Keratinocyte (primary cell): ENCODE results near the gene ITPA. TPM values are rescaled to one million over a fixed set of nuclear protein-coding genes. Genes with fewer than 3 reads are reported as not detected.

Source experiments
- DNase-seq: peaks from one replicate; pipeline ENCODE4 v3.0.0-alpha.2; 2011; ENCODE audit warnings: low read depth, missing footprints, low spot score
- FAIRE-seq: peaks from 2 replicates; lab custom pipeline; 2011; peaks lifted over from hg19 to GRCh38; lab: Jason Lieb, UNC
- H2AFZ ChIP-seq: 2 replicates; pipeline ENCODE4 v1.6.0; 2012; ENCODE audit warnings: low read length, control low read depth, inconsistent platforms; ENCODE audit not compliant: control insufficient read depth
- H3K27ac ChIP-seq: 2 replicates; pipeline ENCODE4 v1.5.1; 2011; ENCODE audit warnings: low read length; ENCODE audit not compliant: control insufficient read depth, insufficient read depth
- H3K27me3 ChIP-seq: 3 replicates; pipeline ENCODE4 v1.6.0; 2011; ENCODE audit warnings: low read length; ENCODE audit not compliant: control insufficient read depth, insufficient read depth; ENCODE audit errors: extremely low read depth
- H3K36me3 ChIP-seq, 2 experiments: 2 replicates in 1 of 2; 3 replicates in 1 of 2; pipeline ENCODE4 v1.5.1; 2011; ENCODE audit warnings: low read length in 2 of 2, mild to moderate bottlenecking in 1 of 2; ENCODE audit not compliant: control insufficient read depth in 2 of 2, insufficient read depth in 2 of 2; ENCODE audit errors: extremely low read depth in 1 of 2
- H3K4me1 ChIP-seq: 3 replicates; pipeline ENCODE4 v1.5.1; 2011; ENCODE audit warnings: low read length; ENCODE audit not compliant: control insufficient read depth, insufficient read depth; ENCODE audit errors: extremely low read depth
- H3K4me2 ChIP-seq: 3 replicates; pipeline ENCODE4 v1.6.0; 2011; ENCODE audit warnings: low read depth, low read length; ENCODE audit not compliant: control insufficient read depth, insufficient read depth; ENCODE audit errors: extremely low read depth
- H3K4me3 ChIP-seq, 3 experiments: fragments of 200-600 bp in 1 of 3; sonication (generic) in 1 of 3; 2 replicates in 2 of 3; 3 replicates in 1 of 3; pipeline ENCODE4 v1.5.1; 2011 to 2016; ENCODE audit warnings: low read length in 3 of 3, mild to moderate bottlenecking in 3 of 3, control low read depth in 2 of 3, inconsistent platforms in 1 of 3, low read depth in 1 of 3, mixed read lengths in 1 of 3, mixed run types in 1 of 3, moderate library complexity in 1 of 3; ENCODE audit not compliant: control insufficient read depth in 2 of 3, insufficient read depth in 2 of 3; ENCODE audit errors: extremely low read depth in 1 of 3
- H3K79me2 ChIP-seq: 2 replicates; pipeline ENCODE4 v1.6.0; 2012; ENCODE audit warnings: low read length; ENCODE audit not compliant: control insufficient read depth, insufficient read depth
- H3K9ac ChIP-seq: 3 replicates; pipeline ENCODE4 v1.6.0; 2011; ENCODE audit warnings: low read length; ENCODE audit not compliant: control insufficient read depth, insufficient read depth; ENCODE audit errors: extremely low read depth
- H3K9me1 ChIP-seq: 3 replicates; pipeline ENCODE4 v1.6.0; 2011; ENCODE audit warnings: low read length; ENCODE audit not compliant: control insufficient read depth, insufficient read depth; ENCODE audit errors: extremely low read depth
- H3K9me3 ChIP-seq: 2 replicates; pipeline ENCODE4 v1.5.1; 2012; ENCODE audit warnings: low read depth, low read length; ENCODE audit not compliant: control insufficient read depth
- H4K20me1 ChIP-seq: 3 replicates; pipeline ENCODE4 v1.6.0; 2011; ENCODE audit warnings: low read length; ENCODE audit not compliant: control insufficient read depth, insufficient read depth; ENCODE audit errors: extremely low read depth
- EZH2 ChIP-seq: IDR thresholded peaks from one replicate; pipeline ENCODE4 v1.6.1; 2012; ENCODE audit warnings: inconsistent platforms, mild to moderate bottlenecking, low read length, moderate library complexity
- dilution Hi-C: fragments of 300-500 bp; cut with MboI; formaldehyde crosslinking; loops from one replicate; pipeline ENCODE4 v1.7.0; 2020; ENCODE audit warnings: low sequenced_read_pairs; ENCODE audit not compliant: extremely low pct_ligation_motif_present
- polyA plus RNA-seq, 5 experiments: library from polyadenylated mRNA; depleted of rRNA in 3 of 5; stranded (reverse) in 3 of 5; stranded (forward) in 1 of 5; unstranded in 1 of 5; fragments of >200 nt; gene quantifications; 1 replicate in 1 of 5; 2 replicates in 3 of 5; 3 replicates in 1 of 5; pipeline versions ENCODE4 v1.2.1 to v1.2.3, GENCODE V29; 2011 to 2012; ENCODE audit warnings: missing spikeins in 2 of 5, low read depth in 1 of 5, low replicate concordance in 1 of 5
- TF ChIP-seq, protein P1 (sequence below), 3 experiments: IDR thresholded peaks in 1 of 3; conservative IDR thresholded peaks in 1 of 3; optimal IDR thresholded peaks in 1 of 3; 2 replicates in 2 of 3; 3 replicates in 1 of 3; pipeline versions ENCODE3 to v1.5.1; 2011; ENCODE audit warnings: low read length in 3 of 3, mild to moderate bottlenecking in 3 of 3, moderate library complexity in 2 of 3, control low read depth in 1 of 3, inconsistent platforms in 1 of 3; ENCODE audit not compliant: insufficient read depth in 2 of 3; ENCODE audit errors: extremely low read depth in 1 of 3

The ITPA gene
- polyA plus RNA-seq, 1 donor (not counting 4 experiments of a cell fraction or from before 2014, with no cell fraction given) = 40.5 TPM

DNA sequence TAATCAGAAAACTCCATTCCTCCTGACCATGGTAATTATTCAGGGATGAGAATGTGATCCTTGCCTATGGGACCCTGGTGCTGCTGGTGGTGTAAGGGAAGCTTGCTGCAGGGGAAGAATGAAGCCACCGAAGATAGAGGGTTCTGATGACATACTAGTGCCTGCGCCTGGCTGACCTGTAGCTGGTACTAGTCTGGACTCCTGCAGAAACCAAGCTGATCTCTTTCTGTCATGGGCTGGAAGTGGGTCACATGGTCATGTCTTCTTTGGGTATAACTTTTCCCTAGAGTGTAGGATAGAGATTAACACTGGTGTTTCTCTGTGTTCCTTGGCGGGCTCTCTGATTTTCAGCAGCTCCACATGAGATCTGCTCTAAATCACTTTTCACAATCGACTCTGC, 38.3 kb downstream of the ITPA start:
- H4K20me1 ChIP-seq = no peaks in the 10 kb centered on the region
- no peaks in the 10 kb centered on the region for H3K9me3 ChIP-seq
- H3K27me3 ChIP-seq = no peaks in the 10 kb centered on the region
- H3K9me1 ChIP-seq = no peaks in the 10 kb centered on the region
- H3K27ac ChIP-seq = no peak overlapping the region
- H3K36me3 ChIP-seq = peaks cover 1 to 3% of the 10 kb centered on the region in 2 experiments
- no peak for FAIRE-seq
- H3K9ac ChIP-seq = no peak overlapping the region
- TF ChIP-seq EZH2 = no peak
- TF ChIP-seq, protein P1, sequence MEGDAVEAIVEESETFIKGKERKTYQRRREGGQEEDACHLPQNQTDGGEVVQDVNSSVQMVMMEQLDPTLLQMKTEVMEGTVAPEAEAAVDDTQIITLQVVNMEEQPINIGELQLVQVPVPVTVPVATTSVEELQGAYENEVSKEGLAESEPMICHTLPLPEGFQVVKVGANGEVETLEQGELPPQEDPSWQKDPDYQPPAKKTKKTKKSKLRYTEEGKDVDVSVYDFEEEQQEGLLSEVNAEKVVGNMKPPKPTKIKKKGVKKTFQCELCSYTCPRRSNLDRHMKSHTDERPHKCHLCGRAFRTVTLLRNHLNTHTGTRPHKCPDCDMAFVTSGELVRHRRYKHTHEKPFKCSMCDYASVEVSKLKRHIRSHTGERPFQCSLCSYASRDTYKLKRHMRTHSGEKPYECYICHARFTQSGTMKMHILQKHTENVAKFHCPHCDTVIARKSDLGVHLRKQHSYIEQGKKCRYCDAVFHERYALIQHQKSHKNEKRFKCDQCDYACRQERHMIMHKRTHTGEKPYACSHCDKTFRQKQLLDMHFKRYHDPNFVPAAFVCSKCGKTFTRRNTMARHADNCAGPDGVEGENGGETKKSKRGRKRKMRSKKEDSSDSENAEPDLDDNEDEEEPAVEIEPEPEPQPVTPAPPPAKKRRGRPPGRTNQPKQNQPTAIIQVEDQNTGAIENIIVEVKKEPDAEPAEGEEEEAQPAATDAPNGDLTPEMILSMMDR (optimal IDR thresholded peaks at IDR 0.05 in 1 of 3, IDR thresholded peaks at IDR 0.05 in 1 of 3, conservative IDR thresholded peaks at IDR 0.05 in 1 of 3; ENCODE audit: extremely low read depth in 1 of 3, insufficient read depth in 2 of 3, low read length in 3 of 3) = no peak
- H2AFZ ChIP-seq = no peak overlapping the region
- no peaks in the 10 kb centered on the region for H3K79me2 ChIP-seq
- dilution Hi-C loops = no loop called here
- H3K4me2 ChIP-seq = no peak overlapping the region
- DNase-seq = no peak
- no peak overlapping the region for H3K4me3 ChIP-seq
- no peaks in the 10 kb centered on the region for H3K4me1 ChIP-seq

DNA sequence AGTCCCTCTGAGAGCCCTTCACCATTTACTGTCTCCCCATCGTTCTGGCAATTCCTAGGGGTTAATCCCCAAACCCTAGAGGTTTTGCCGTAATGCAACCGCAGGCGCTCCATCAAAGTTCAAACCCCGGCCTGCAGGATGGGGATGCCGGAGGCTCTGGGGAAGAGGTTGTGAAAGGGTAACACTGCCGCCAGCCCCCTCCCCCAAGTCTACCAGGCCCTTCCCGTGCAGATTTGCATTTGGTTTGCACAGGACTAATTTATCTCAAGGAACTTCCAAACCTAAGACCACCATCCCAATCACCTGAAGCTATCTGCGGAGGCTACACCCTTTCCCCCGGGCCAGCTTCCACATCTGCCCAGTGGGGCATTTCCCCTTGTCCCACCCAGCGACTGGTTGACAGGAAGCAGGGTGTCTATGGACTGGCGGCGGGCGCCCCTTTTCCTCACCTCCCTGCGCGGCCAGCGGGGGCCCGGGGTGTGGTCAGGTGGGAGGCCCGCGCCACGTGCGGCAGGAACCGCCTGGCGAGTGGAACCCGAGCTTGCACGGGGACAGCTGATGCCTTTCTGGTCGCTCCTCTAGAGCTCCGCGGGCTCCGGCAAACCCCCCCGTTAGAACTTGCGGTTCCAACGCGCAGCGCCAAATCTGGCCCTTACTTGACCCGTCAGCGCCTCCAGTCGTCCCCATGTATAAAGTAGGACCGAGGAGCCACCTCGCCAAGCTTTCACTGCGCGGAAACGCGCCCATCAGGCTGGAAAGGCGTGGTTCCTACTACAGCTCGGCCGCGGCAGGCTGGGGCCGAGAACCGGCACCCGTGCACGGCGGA, 39.1 kb downstream of the ITPA start:
- H4K20me1 ChIP-seq = no peaks in the 10 kb centered on the region
- DNase-seq (no peak), FAIRE-seq (no peak)
- H3K4me2 ChIP-seq = peak overlapping the region; percentile 67
- no peaks in the 10 kb centered on the region for H3K9me3 ChIP-seq
- peaks cover 3 to 7% of the 10 kb centered on the region in 2 experiments for H3K36me3 ChIP-seq
- H3K79me2 ChIP-seq = no peaks in the 10 kb centered on the region
- H3K9me1 ChIP-seq = no peaks in the 10 kb centered on the region
- no peaks in the 10 kb centered on the region for H3K4me1 ChIP-seq
- dilution Hi-C loops = no loop called here
- no peak overlapping the region for H3K27ac ChIP-seq
- no peaks in the 10 kb centered on the region for H3K27me3 ChIP-seq
- no peak overlapping the region for H2AFZ ChIP-seq
- TF ChIP-seq EZH2 = no peak
- TF ChIP-seq, protein P1 (optimal IDR thresholded peaks at IDR 0.05 in 1 of 3, IDR thresholded peaks at IDR 0.05 in 1 of 3, conservative IDR thresholded peaks at IDR 0.05 in 1 of 3; ENCODE audit: extremely low read depth in 1 of 3, insufficient read depth in 2 of 3, low read length in 3 of 3) = peak in 1 of 3 experiments; percentile 26
- H3K9ac ChIP-seq = no peak overlapping the region
- H3K4me3 ChIP-seq = peak overlapping the region in 1 of 3 experiments; percentile 13
